SU-DHL-6 (cell line): ENCODE data around the gene SPATA31E1.

Experiments
- H2AFZ ChIP-seq: fragments of 200-600 bp; sonication (generic); 2 replicates; pipeline ENCODE4 v1.6.1; 2014; ENCODE audit warnings: low read depth, mild to moderate bottlenecking, moderate library complexity, mixed read lengths, antibody characterized with exemption, low read length; ENCODE audit not compliant: severe bottlenecking
- H3F3A ChIP-seq: fragments of 200-600 bp; shearing (Covaris generic); 2 replicates; pipeline ENCODE4 v1.6.0; 2016; ENCODE audit warnings: antibody characterized with exemption, mild to moderate bottlenecking; ENCODE audit not compliant: insufficient read depth
- H3K27ac ChIP-seq: fragments of 200-600 bp; sonication (generic); 2 replicates; pipeline ENCODE4 v1.5.1; 2016; ENCODE audit warnings: low read depth, mild to moderate bottlenecking, low read length, moderate library complexity, mixed read lengths
- H3K27me3 ChIP-seq: fragments of 200-600 bp; sonication (generic), shearing (Covaris generic); 2 replicates; pipeline ENCODE4 v1.6.0; 2014; ENCODE audit warnings: mild to moderate bottlenecking, low read length
- H3K36me3 ChIP-seq: fragments of 200-600 bp; sonication (generic); 2 replicates; pipeline ENCODE4 v1.6.1; 2014; ENCODE audit warnings: mild to moderate bottlenecking, low read length, mixed read lengths
- H3K4me2 ChIP-seq: fragments of 300-600, 200-600 bp; shearing (Covaris generic), sonication (generic); 2 replicates; pipeline ENCODE4 v1.6.0; 2014; ENCODE audit warnings: low read length, low read depth, mild to moderate bottlenecking; ENCODE audit not compliant: poor library complexity, severe bottlenecking
- H3K4me3 ChIP-seq: fragments of 200-600 bp; sonication (generic); 2 replicates; pipeline ENCODE4 v1.5.1; 2014; ENCODE audit warnings: antibody characterized with exemption, low read length, mild to moderate bottlenecking, mixed read lengths; ENCODE audit not compliant: insufficient read depth, poor library complexity, severe bottlenecking
- H3K79me2 ChIP-seq: fragments of 200-600 bp; sonication (generic); 2 replicates; pipeline ENCODE4 v1.6.1; 2014; ENCODE audit warnings: mild to moderate bottlenecking, low read length, moderate library complexity; ENCODE audit not compliant: insufficient read depth
- H3K9ac ChIP-seq: fragments of 200-600 bp; sonication (generic); 2 replicates; pipeline ENCODE4 v1.7.0; 2014; ENCODE audit warnings: mild to moderate bottlenecking, low read length
- H3K9me2 ChIP-seq: fragments of 200-600 bp; sonication (generic); replicated peaks from 2 replicates; pipeline ENCODE4 v1.6.1; 2014; ENCODE audit warnings: low read length; ENCODE audit not compliant: insufficient read depth
- H3K9me3 ChIP-seq: fragments of 200-600 bp; sonication (generic); 2 replicates; pipeline ENCODE4 v1.6.1; 2014; ENCODE audit warnings: low read length, mixed read lengths; ENCODE audit not compliant: insufficient read depth
- H4K20me1 ChIP-seq: fragments of 200-600 bp; sonication (generic); 2 replicates; pipeline ENCODE4 v1.6.1; 2014; ENCODE audit warnings: low read depth, mild to moderate bottlenecking, antibody characterized with exemption, low read length, moderate library complexity, mixed read lengths
- EZH2phosphoT487 ChIP-seq: fragments of 200-600 bp; sonication (generic), shearing (Covaris generic); conservative IDR thresholded peaks from 2 replicates; pipeline ENCODE4 v1.6.1; 2018; ENCODE audit warnings: mild to moderate bottlenecking, antibody characterized with exemption, low read length, moderate library complexity, mixed read lengths
- TF ChIP-seq, protein P1 (sequence below): fragments of 200-600 bp; sonication (generic); IDR thresholded peaks from one replicate; pipeline ENCODE4 v1.5.1; 2017; ENCODE audit warnings: antibody characterized with exemption, mild to moderate bottlenecking, low read length, moderate library complexity; ENCODE audit not compliant: insufficient read depth, poor library complexity, severe bottlenecking

The SPATA31E1 gene

DNA sequence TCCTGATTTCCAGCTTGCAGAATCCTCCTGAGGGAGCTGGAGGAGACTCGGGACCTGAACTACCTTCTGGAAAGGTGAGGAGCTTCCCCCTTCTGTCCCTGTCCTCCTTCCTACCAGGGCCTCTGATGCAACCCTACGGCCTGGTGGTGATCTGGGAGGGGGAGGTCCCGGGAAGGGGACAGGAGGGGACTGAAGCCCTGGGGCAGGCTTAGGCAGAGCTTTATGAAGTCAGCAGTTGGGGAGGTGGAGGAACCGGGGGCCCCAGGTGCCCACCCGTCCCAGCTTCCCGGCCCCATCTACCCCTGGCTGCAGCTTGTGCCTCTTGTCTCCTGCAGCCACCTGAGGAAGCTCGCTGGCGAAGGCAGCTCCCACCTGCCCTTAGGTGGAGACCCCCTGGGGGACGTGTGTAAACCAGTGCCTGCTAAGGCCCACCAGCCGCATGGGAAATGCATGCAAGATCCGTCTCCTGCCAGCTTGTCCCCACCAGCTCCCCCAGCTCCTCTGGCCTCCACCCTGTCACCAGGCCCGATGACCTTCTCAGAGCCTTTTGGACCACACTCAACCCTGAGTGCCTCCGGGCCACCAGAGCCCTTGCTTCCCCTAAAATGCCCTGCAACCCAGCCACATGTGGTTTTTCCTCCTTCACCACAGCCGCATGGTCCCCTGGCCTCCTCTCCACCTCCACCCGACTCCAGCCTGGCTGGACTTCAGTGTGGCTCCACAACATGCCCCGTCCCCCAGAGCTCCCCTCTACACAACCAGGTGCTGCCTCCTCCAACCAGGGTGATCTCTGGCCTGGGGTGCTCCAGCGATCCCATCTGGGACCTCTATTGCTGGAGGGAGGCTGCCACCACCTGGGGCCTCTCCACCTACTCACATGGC is 2.1 kb downstream of the SPATA31E1 start:
- Histone ChIP-seq H3K79me2 (no peaks in the 10 kb centered on the region), H3K9me2 (no peaks in the 10 kb centered on the region)
- no peak for TF ChIP-seq EZH2phosphoT487
- TF ChIP-seq, protein P1, sequence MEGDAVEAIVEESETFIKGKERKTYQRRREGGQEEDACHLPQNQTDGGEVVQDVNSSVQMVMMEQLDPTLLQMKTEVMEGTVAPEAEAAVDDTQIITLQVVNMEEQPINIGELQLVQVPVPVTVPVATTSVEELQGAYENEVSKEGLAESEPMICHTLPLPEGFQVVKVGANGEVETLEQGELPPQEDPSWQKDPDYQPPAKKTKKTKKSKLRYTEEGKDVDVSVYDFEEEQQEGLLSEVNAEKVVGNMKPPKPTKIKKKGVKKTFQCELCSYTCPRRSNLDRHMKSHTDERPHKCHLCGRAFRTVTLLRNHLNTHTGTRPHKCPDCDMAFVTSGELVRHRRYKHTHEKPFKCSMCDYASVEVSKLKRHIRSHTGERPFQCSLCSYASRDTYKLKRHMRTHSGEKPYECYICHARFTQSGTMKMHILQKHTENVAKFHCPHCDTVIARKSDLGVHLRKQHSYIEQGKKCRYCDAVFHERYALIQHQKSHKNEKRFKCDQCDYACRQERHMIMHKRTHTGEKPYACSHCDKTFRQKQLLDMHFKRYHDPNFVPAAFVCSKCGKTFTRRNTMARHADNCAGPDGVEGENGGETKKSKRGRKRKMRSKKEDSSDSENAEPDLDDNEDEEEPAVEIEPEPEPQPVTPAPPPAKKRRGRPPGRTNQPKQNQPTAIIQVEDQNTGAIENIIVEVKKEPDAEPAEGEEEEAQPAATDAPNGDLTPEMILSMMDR: no peak

DNA sequence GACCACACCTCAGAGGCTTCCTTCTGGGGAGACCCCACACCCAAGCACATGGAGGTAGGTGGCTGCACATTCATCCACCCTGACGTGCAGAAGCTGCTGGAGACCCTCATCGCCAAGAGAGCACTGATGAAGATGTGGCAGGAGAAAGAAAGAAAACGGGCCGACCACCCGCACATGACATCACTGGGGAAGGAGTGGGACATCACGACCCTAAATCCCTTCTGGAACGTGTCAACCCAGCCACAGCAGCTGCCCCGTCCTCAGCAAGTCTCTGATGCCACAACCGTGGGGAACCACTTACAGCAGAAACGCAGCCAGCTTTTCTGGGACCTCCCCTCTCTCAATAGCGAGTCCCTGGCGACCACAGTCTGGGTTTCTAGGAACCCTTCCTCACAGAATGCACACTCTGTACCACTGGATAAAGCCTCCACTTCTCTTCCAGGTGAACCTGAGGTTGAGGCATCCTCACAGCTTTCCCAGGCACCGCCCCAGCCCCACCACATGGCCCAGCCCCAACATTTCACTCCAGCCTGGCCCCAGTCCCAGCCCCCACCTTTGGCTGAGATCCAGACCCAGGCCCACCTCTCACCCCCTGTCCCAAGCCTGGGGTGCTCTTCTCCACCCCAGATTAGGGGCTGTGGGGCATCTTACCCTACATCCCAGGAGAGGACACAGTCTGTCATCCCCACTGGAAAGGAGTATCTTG is 3.0 kb downstream of the SPATA31E1 start:
- no peaks in the 10 kb centered on the region for H3K9me3 ChIP-seq
- no peaks in the 10 kb centered on the region for H3K27me3 ChIP-seq
- no peak overlapping the region for H2AFZ ChIP-seq
- H3K4me3 ChIP-seq: no peak overlapping the region
- no peaks in the 10 kb centered on the region for H4K20me1 ChIP-seq
- no peak overlapping the region for H3K27ac ChIP-seq
- no peak overlapping the region for H3K4me2 ChIP-seq
- no peaks in the 10 kb centered on the region for H3F3A ChIP-seq
- TF ChIP-seq, protein P1: no peak
- no peak for TF ChIP-seq EZH2phosphoT487
- H3K36me3 ChIP-seq: no peaks in the 10 kb centered on the region
- H3K9me2 ChIP-seq: no peaks in the 10 kb centered on the region
- no peak overlapping the region for H3K9ac ChIP-seq
- no peaks in the 10 kb centered on the region for H3K79me2 ChIP-seq

More for the DNA sequence above, 2.1 kb downstream of the SPATA31E1 start:
- no peaks in the 10 kb centered on the region for H3F3A ChIP-seq
- H2AFZ ChIP-seq: no peak overlapping the region
- no peaks in the 10 kb centered on the region for H4K20me1 ChIP-seq
- H3K4me2 ChIP-seq: no peak overlapping the region
- H3K36me3 ChIP-seq: no peaks in the 10 kb centered on the region
- H3K27me3 ChIP-seq: no peaks in the 10 kb centered on the region
- no peak overlapping the region for H3K27ac ChIP-seq
- H3K9ac ChIP-seq: no peak overlapping the region
- no peak overlapping the region for H3K4me3 ChIP-seq
- H3K9me3 ChIP-seq: no peaks in the 10 kb centered on the region

DNA sequence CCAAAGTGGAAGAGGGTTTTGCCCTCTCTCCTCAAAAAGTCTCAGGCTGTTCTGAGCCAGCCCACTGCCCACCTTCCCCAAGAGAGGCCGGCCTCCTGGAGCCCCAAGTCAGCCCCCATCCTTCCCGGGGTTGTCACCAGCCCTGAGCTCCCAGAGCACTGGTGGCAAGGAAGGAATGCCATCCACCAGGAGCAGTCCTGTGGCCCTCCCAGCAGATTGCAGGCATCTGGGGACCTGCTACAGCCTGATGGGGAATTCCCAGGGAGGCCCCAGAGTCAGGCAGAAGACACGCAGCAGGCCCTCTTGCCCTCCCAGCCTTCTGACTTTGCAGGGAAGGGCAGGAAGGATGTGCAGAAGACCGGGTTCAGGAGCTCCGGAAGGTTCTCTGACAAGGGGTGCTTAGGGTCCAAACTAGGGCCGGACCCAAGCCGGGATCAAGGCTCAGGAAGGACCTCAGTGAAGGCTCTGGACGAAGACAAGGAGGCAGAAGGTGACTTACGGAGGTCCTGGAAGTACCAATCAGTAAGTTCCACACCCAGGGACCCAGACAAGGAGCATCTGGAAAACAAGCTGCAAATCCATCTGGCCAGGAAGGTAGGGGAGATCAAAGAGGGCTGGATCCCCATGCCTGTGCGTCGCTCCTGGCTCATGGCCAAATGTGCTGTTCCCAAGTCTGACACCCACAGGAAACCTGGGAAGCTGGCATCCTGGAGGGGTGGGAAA is 3.7 kb downstream of the SPATA31E1 start:
- no peaks in the 10 kb centered on the region for H3K9me2 ChIP-seq
- H3K9me3 ChIP-seq: no peaks in the 10 kb centered on the region
- no peaks in the 10 kb centered on the region for H3K36me3 ChIP-seq
- H3K4me2 ChIP-seq: no peak overlapping the region
- no peak overlapping the region for H3K4me3 ChIP-seq
- no peak overlapping the region for H3K27ac ChIP-seq
- TF ChIP-seq, protein P1: no peak
- no peak for TF ChIP-seq EZH2phosphoT487
- no peaks in the 10 kb centered on the region for H3F3A ChIP-seq
- no peaks in the 10 kb centered on the region for H3K79me2 ChIP-seq
- H2AFZ ChIP-seq: no peak overlapping the region
- no peaks in the 10 kb centered on the region for H4K20me1 ChIP-seq
- H3K9ac ChIP-seq: no peak overlapping the region
- H3K27me3 ChIP-seq: no peaks in the 10 kb centered on the region
